Stomach (tissue), 9 donors: ENCODE results near the gene PSMB2. TPM values are rescaled to one million over a fixed set of nuclear protein-coding genes. Genes with fewer than 3 reads are reported as not detected.

Experiments used
- DNase-seq, 2 donors: peaks; one replicate each; pipeline versions ENCODE4 v3.0.0 to v3.0.0-alpha.2; 2013 to 2019
- H3K27ac ChIP-seq, 5 donors: fragments of 200-600 bp in 4 of 5; sonication (generic) in 4 of 5; one replicate each; pipeline ENCODE4 v1.5.1; 2013 to 2019; ENCODE audit warnings: mild to moderate bottlenecking in 1 of 5, moderate library complexity in 1 of 5
- H3K27me3 ChIP-seq, 3 donors: fragments of 200-600 bp; sonication (generic); one replicate each; pipeline ENCODE4 v1.5.1; 2017 to 2019; ENCODE audit warnings: mixed run types in 1 of 3
- H3K36me3 ChIP-seq, 4 donors: fragments of 200-600 bp; sonication (generic); 1 replicate in 3 of 4; 2 replicates in 1 of 4; pipeline ENCODE4 v1.5.1; 2016 to 2019
- H3K4me1 ChIP-seq, 4 donors: fragments of 200-600 bp; sonication (generic); one replicate each; pipeline ENCODE4 v1.5.1; 2016 to 2019
- H3K4me3 ChIP-seq, 4 donors: fragments of 200-600 bp; sonication (generic) in 3 of 4; one replicate each; pipeline ENCODE4 v1.5.1; 2016 to 2019; ENCODE audit warnings: mild to moderate bottlenecking in 1 of 4
- H3K9me3 ChIP-seq, 4 donors: fragments of 200-600 bp; sonication (generic); one replicate each; pipeline ENCODE4 v1.5.1; 2016 to 2019
- EP300 ChIP-seq: sonication (generic); formaldehyde crosslinking; IDR thresholded peaks from one replicate; pipeline ENCODE4 v1.6.1; 2017; ENCODE audit warnings: antibody characterized with exemption
- POLR2A ChIP-seq, 4 donors: fragments of 450-650 bp; IDR thresholded peaks; one replicate each; pipeline ENCODE4 v1.6.1; 2016; ENCODE audit warnings: antibody characterized with exemption in 4 of 4, control low read depth in 2 of 4, mild to moderate bottlenecking in 1 of 4, moderate library complexity in 1 of 4
- POLR2AphosphoS5 ChIP-seq, 3 donors: sonication (generic); formaldehyde crosslinking; IDR thresholded peaks; one replicate each; pipeline ENCODE4 v1.6.1; 2016; ENCODE audit warnings: antibody characterized with exemption in 3 of 3
- WGBS, 5 donors: extraction: QIAGEN DNeasy Blood & Tissue Kit in 3 of 5; methylation state at CpG; one replicate each; pipeline versions ENCODE4 v1.1.5 to v1.1.7; 2013 to 2018; 5-methylcytosine and 5-hydroxymethylcytosine counted together
- intact Hi-C: fragments of 100-400 bp; cut with DNase I; formaldehyde crosslinking; loops from one replicate; pipeline ENCODE4 v1.15.1; 2023; ENCODE audit warnings: low total_unique reads
- polyA plus RNA-seq, 3 donors: library from polyadenylated mRNA; stranded (reverse); fragments of 200-250 nt; gene quantifications; one replicate each; pipeline ENCODE4 v1.2.3, GENCODE V29; 2013
- total RNA-seq, 5 donors: library from RNA; depleted of rRNA; stranded (reverse); fragments of >200 nt; gene quantifications; one replicate each; pipeline versions ENCODE4 v1.1.0 to v1.2.3, GENCODE V29; 2014 to 2016
- TF ChIP-seq, protein P1 (sequence below), 7 experiments: fragments of 450-650 bp in 4 of 7; fragments of 200-600 bp in 3 of 7; sonication (generic) in 3 of 7; IDR thresholded peaks; one replicate each; pipeline ENCODE4 v1.5.1; 2016 to 2019; ENCODE audit warnings: antibody characterized with exemption in 7 of 7, control low read depth in 2 of 7, mild to moderate bottlenecking in 1 of 7
- donor health status: healthy with polysubstance abuse.
- donor health status: Bipolar disorder and iron deficiency.
- donor health status: healthy.

The PSMB2 gene
- total and polyA plus RNA-seq, 8 donors, result 11.1 to 43.9 (median 31.6) TPM

DNA sequence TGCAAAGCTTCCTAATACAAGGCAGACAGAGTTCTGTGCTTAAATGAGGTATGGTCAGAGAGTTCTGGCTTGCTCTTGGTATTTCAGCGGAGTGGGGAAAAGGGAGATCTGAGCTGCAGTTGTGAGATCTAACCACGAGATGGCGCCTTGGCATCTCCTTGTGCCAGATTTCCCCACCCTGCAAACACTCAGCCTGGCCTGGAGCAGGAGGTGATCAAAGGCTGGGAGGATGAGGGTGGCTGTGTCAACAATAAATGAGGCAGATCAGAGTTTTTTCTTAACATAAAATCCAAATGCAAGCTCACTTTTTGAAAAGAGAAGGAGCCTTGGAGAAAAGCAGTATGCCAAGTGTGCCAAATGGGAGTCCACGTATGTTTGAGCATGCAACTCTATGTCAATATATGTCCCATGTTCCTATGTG lies 72.3 kb downstream of the PSMB2 start:
- Histone ChIP-seq H3K27me3 (peaks cover 0 to 48% (median 20%) of the 10 kb centered on the region in 3 donors), H3K4me3 (no peak overlapping the region), H3K4me1 (peaks cover 10 to 23% (median 16%) of the 10 kb centered on the region in 4 donors), H3K9me3 (no peaks in the 10 kb centered on the region), H3K27ac (no peak overlapping the region), H3K36me3 (peaks cover 4 to 30% (median 28%) of the 10 kb centered on the region in 4 donors)
- WGBS, 5 donors, result 14 to 21% (median 19%) methylated on average over 4 of the region's 4 CpGs
- TF ChIP-seq POLR2A (IDR thresholded peaks at IDR 0.05), result no peak
- TF ChIP-seq POLR2AphosphoS5 (IDR thresholded peaks at IDR 0.05), result peak in 1 of 3 donors; percentile 55
- TF ChIP-seq, protein P1, sequence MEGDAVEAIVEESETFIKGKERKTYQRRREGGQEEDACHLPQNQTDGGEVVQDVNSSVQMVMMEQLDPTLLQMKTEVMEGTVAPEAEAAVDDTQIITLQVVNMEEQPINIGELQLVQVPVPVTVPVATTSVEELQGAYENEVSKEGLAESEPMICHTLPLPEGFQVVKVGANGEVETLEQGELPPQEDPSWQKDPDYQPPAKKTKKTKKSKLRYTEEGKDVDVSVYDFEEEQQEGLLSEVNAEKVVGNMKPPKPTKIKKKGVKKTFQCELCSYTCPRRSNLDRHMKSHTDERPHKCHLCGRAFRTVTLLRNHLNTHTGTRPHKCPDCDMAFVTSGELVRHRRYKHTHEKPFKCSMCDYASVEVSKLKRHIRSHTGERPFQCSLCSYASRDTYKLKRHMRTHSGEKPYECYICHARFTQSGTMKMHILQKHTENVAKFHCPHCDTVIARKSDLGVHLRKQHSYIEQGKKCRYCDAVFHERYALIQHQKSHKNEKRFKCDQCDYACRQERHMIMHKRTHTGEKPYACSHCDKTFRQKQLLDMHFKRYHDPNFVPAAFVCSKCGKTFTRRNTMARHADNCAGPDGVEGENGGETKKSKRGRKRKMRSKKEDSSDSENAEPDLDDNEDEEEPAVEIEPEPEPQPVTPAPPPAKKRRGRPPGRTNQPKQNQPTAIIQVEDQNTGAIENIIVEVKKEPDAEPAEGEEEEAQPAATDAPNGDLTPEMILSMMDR (IDR thresholded peaks at IDR 0.05), result peak in 5 of 7 experiments; percentile 78 to 93 (median 85)
- TF ChIP-seq EP300, result no peak
- peak; percentile 78 to 91 for DNase-seq
- intact Hi-C loops, result loop anchor here (5.0 kb wide), 1 partner anchor 148 kb away; the partner anchor contains the start of gene C1orf216

DNA sequence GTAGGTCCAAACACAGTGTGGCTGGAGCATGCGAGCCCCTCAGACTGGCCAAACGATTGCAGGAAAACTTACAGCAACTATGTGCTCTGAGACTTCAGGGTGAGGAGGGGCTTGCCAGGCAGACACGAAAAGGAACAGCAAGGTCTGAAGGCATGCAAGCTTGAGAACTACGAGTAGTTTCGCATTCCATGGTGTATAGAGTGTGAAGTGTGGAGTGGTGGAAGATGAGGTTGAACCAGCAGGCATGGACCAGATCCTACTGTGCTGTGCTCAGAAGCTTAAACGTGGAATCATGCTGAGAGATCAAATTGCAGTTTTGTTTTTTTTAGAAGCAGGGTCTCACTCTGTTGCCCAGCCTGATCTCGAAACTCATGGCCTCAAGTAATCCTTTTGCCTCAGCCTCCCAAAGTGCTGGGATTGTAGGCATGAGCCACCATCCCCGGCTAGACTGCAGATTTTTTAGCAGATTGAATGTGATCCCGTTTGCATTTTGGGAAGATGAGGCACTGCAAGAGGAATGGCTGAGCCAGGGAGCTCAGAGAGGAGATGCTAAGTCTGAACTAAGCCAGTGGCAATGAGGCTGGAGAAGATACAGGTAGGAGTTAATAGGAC lies 73.3 kb downstream of the PSMB2 start:
- Histone ChIP-seq H3K9me3 (no peaks in the 10 kb centered on the region), H3K4me1 (peaks cover 3 to 14% (median 7%) of the 10 kb centered on the region in 4 donors), H3K4me3 (no peak overlapping the region), H3K36me3 (peaks cover 4 to 39% (median 37%) of the 10 kb centered on the region in 4 donors), H3K27me3 (peaks cover 0 to 39% (median 13%) of the 10 kb centered on the region in 3 donors), H3K27ac (no peak overlapping the region)
- no peak for TF ChIP-seq POLR2A (IDR thresholded peaks at IDR 0.05)
- TF ChIP-seq POLR2AphosphoS5 (IDR thresholded peaks at IDR 0.05), result no peak
- TF ChIP-seq, protein P1 (IDR thresholded peaks at IDR 0.05), result no peak
- no peak for TF ChIP-seq EP300
- DNase-seq, result no peak
- intact Hi-C loops, result loop anchor here (5.0 kb wide), 1 partner anchor 149 kb away; the partner anchor contains the start of gene C1orf216
- WGBS, 5 donors, result 64 to 78% (median 71%) methylated on average over 9 of the region's 9 CpGs

DNA sequence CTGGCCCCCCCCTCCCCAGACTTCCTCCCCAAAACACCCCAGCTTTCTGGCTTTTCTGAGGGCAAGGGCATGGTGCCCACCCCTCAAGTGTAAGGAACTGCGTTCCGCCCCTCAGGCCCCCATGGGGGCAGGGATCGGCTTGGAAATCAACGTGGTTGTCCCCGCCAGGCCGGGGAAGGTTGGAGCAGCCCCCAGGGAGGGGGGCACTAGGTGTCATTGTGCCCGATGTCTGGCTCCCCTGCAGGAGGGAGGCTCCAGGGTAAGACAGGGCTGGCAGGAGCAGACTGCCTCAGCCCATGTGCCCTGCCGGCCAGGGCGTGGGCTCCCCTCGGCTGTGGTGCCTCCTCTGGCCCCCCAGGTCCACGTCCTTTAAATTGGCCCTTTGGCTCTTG lies 75.6 kb downstream of the PSMB2 start:
- TF ChIP-seq, protein P1 (IDR thresholded peaks at IDR 0.05), result no peak
- TF ChIP-seq EP300, result no peak
- TF ChIP-seq POLR2A (IDR thresholded peaks at IDR 0.05), result no peak
- TF ChIP-seq POLR2AphosphoS5 (IDR thresholded peaks at IDR 0.05), result no peak
- DNase-seq, result no peak
- Histone ChIP-seq H3K9me3 (no peaks in the 10 kb centered on the region), H3K4me3 (no peak overlapping the region), H3K36me3 (peaks cover 4 to 60% (median 52%) of the 10 kb centered on the region in 4 donors), H3K27ac (no peak overlapping the region), H3K27me3 (peaks cover 0 to 16% (median 0%) of the 10 kb centered on the region in 3 donors), H3K4me1 (peaks cover 9 to 22% (median 13%) of the 10 kb centered on the region in 4 donors)
- WGBS, 5 donors, result 80 to 95% (median 91%) methylated on average over 9 to 11 of the region's 11 CpGs
- intact Hi-C loops, result loop anchor here (5.0 kb wide), 1 partner anchor 152 kb away; the partner anchor contains the start of gene C1orf216

DNA sequence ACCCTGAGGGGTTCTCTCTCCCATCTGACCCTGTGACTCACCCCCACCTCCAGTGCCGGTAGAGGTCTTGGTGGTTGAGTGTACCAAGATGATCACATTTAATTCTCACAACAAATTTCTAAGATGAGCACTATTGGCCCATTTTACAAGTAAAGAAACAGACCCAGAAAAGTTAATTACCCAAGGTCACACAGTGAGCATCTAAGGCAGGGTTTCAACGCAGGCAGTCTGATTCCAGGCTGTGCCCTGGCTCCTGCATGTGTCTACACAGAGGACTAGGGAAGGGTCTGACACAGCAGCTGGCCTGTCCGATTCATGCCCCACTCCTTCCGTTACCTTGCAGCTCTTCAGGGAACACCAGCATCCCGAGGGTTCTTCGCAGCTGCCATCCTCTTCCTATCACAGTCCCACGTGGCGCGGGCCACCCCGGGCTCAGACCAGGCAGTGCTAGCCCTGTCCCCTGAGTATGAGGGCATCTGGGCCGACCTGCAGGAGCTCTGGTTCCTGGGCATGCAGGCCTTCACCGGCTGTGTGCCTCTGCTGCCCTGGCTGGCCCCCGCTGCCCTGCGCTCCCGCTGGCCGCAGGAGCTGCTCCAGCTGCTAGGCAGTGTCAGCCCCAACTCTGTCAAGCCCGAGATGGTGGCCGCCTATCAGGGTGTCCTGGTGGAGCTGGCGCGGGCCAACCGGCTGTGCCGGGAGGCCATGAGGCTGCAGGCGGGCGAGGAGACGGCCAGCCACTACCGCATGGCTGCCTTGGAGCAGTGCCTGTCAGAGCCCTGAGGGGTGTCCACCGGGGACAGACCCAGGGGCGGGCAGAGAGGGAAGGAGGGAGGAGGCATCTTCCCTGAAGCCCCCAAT lies 76.2 kb downstream of the PSMB2 start:
- peaks cover 4 to 60% (median 52%) of the 10 kb centered on the region in 4 donors for H3K36me3 ChIP-seq
- no peaks in the 10 kb centered on the region for H3K9me3 ChIP-seq
- WGBS, 5 donors, result 86 to 89% (median 89%) methylated on average over 16 to 28 of the region's 28 CpGs
- intact Hi-C loops, result loop anchor here (5.0 kb wide), 2 partner anchors 113 to 152 kb away; partner anchors contain the start of gene C1orf216
- no peak overlapping the region for H3K27ac ChIP-seq
- no peak for TF ChIP-seq POLR2A (IDR thresholded peaks at IDR 0.05)
- TF ChIP-seq EP300, result no peak
- no peak for TF ChIP-seq POLR2AphosphoS5 (IDR thresholded peaks at IDR 0.05)
- TF ChIP-seq, protein P1 (IDR thresholded peaks at IDR 0.05), result peak in 1 of 7 experiments; percentile 12
- H3K4me1 ChIP-seq, result peaks cover 15 to 28% (median 19%) of the 10 kb centered on the region in 4 donors
- peaks cover 0 to 10% (median 0%) of the 10 kb centered on the region in 3 donors for H3K27me3 ChIP-seq
- H3K4me3 ChIP-seq, result no peak overlapping the region
- no peak for DNase-seq
